GM12873 (cell line): Measurements from ENCODE around the gene MX2.

Experiments
- TF ChIP-seq, protein P1 (sequence below): IDR thresholded peaks from 2 replicates; pipeline ENCODE4 v1.5.1; 2012; ENCODE audit warnings: low read depth, mild to moderate bottlenecking, moderate library complexity, low read length, control low read depth; ENCODE audit not compliant: insufficient read depth; ENCODE audit errors: missing control alignments

The MX2 gene

DNA sequence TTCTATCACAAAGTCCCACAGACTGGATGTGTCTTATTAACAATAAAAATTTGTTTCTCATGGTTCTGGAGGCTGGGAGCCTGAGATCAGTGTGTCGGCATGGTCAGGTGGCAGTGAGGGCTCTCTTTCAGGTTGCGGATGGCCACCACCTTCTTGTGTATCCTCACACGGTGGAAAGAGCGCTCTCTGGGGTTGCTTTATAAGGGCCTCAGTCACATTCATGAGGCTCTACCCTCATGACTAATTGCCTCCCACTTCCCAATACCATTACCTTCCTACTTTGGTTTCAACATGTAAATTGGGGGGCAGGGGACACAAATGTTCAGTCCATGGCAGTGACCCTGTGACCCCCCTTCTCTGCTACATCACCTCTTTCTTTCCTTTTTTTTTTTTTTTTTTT lies 43.5 kb downstream of the MX2 start:
- TF ChIP-seq, protein P1, sequence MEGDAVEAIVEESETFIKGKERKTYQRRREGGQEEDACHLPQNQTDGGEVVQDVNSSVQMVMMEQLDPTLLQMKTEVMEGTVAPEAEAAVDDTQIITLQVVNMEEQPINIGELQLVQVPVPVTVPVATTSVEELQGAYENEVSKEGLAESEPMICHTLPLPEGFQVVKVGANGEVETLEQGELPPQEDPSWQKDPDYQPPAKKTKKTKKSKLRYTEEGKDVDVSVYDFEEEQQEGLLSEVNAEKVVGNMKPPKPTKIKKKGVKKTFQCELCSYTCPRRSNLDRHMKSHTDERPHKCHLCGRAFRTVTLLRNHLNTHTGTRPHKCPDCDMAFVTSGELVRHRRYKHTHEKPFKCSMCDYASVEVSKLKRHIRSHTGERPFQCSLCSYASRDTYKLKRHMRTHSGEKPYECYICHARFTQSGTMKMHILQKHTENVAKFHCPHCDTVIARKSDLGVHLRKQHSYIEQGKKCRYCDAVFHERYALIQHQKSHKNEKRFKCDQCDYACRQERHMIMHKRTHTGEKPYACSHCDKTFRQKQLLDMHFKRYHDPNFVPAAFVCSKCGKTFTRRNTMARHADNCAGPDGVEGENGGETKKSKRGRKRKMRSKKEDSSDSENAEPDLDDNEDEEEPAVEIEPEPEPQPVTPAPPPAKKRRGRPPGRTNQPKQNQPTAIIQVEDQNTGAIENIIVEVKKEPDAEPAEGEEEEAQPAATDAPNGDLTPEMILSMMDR, result no peak

DNA sequence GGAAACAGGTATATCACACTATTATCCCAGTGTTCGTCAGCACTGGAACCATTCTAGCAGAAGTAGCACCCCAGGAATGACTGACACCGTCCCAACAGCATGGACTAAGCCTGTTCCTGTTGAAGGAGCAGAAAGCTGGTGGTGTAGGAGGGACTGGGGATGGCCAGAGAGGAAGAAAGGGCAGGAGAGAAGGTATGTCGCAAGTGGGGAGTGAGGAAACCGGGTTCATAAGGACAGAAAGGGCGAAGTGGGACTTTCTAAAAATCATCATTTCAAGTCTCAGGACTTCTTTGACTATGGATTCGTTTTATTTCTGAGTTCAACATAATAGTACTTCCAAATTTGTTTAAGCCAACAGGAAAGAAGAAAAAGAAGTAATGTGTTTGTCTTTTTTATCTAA lies 44.5 kb downstream of the MX2 start:
- TF ChIP-seq, protein P1, result no peak

DNA sequence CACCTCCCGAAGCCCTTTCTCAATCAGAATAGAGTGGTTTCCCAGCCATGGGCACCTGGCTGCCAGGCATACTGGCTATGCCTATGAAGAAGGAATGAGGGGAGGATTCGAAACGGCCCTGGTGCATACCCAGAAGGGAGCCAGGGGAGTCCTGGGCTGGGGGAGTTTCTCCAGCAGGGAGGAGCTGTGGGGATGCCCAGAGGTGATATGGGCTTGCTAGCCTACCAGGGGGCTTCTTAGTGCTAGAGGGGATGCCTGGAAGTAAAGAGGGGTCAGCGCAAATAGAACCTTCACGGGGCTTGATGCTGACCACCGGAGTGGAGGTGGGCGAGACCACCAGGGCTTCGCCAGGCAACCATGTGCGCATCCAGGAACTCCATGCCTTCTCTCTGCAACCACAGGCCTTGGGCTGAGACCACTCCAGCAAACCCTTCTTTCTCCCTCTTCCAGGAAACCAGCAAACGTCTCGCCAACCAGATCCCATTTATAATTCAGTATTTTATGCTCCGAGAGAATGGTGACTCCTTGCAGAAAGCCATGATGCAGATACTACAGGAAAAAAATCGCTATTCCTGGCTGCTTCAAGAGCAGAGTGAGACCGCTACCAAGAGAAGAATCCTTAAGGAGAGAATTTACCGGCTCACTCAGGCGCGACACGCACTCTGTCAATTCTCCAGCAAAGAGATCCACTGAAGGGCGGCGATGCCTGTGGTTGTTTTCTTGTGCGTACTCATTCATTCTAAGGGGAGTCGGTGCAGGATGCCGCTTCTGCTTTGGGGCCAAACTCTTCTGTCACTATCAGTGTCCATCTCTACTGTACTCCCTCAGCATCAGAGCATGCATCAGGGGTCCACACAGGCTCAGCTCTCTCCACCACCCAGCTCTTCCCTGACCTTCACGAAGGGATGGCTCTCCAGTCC lies 46.0 kb downstream of the MX2 start:
- TF ChIP-seq, protein P1, result no peak

DNA sequence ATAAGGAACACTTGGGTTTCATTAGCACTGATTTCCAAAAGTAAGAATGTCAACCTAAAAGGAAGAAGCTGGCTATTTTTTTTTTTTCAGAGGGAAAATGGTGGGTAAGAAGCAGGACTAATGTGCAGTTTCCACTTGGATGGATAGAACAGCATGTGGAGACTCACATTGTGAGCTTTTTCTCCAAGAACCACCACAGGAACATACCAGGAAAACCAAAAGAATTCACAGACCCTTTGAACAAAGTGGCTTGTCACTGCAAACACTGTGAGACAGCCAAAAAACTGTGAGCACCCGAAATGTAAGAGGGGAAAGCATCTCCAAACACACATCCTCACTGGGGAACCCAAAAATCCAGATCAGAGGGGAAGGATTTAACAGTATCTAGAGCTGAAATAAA lies 48.5 kb downstream of the MX2 start:
- TF ChIP-seq, protein P1, result no peak

DNA sequence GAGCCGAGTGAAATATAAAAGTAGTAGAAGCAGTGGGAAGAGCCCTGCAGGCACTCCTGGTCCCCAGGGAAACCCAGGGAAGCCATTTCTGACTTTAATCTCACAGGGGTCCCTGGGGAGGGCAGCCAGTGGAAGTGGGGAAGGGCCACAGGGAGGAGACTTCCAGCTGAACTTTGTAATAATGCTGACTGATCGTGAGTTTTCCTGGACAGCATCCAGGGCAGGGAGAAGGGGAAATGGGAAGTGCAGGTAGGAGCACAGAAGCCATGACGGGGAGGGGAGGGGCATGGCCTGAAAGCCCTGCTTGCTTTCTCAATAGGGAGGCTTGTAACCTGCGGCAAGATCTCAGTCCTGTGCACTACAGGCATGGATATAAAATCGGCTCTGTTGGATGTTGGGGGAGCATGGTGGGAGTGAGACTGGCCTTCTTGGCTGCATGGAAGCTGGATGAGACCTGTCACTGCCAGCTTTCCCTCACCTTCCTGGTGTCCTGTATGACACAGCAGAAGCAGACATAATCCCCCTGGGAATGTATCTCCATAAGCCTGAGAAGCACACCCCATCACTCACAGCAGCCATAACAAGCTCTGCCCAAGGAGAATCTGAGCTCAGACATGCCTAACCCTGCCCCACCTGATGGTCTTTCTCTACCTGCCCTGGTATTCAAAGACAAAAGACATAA lies 49.1 kb downstream of the MX2 start:
- TF ChIP-seq, protein P1, result no peak

DNA sequence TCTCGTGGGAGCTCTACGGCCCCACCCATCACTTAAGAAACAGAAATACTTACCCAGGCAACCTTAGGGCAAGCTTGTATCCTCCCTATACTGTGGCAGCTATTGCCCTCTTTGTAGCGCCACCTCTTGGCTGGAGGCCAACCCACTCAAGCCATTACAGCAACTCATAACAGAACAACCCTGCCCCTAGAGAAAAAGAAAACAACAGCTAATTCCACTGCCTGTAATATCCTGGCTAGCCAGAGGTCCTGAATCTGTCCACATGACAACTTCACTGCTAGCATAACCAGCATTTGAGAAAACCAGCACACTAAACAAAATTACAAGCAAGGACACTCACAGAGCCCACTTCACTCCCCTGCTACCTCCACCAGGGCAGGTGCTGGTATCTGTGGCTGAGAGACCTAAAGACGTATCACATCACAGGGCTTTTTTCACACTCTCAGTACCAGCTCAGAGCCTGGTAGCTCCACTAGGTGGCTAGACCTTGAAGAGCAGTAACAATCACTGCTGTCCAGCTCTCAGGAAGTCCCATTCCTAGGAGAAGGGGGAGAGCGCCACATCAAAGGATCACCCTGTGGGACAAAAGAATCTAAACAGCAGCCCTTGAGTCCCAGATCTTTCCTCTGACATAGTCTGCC lies 49.7 kb downstream of the MX2 start:
- TF ChIP-seq, protein P1, result peak; percentile 43

DNA sequence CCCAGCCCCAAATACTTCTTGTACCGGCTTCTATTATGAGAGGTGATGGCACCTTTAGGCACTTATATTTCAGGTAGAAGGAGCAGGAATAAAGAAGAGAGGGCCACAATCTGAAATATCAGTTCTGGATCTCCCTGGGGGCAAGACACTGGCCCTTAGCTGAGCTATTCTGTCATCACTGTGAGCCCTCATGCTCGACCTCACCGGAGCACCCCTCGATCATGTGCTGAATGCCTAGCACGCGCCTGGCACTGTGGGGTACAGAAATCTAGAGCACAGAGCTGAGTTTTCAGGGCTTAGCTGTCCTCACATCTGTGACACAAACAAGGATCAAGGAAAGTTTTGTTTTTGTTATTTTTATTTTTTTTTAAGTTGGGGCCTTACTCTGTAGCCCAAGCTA lies 56.6 kb downstream of the MX2 start:
- TF ChIP-seq, protein P1, result no peak
